LNCAP (cell line): ENCODE measurements around the gene TP73.

Source experiments
- TF ChIP-seq, protein P1 (sequence below): fragments of 450-650 bp; IDR thresholded peaks from 2 replicates; pipeline ENCODE4 v1.5.1; 2017; ENCODE audit warnings: mild to moderate bottlenecking

Gene TP73

DNA sequence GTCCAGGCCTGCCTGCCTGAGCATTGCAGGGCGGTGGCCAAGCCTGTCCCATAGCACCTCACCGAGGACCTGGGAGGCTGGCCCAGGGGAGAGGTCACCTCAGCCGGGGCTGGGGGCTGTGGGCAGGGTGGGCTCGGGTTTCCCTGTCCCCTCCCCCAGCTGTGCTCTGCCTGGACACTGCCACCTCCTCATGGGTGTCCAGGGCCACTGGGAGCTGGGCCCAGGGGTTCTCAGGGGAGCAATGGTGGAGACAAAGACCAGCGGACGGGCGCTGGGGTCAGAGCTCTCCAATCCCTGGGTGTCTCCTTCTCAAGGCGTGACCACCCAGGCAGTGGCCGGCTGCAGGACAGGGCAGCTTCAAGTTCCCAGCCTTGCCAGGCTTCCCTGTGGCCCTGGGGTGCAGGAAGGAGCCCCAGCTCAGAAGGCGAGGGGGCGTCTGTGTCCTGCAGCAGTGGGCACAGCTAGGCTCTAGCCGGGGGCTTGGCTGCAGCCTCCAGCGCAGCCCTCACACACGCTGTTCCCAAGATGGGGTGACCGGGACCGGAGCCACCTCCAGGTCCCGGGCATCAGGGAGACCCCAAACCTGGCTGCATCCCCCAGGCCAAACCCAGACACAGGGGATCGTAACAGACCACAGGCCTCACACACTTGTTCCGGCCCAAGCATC, 29.0 kb downstream of the TP73 start:
- TF ChIP-seq, protein P1, sequence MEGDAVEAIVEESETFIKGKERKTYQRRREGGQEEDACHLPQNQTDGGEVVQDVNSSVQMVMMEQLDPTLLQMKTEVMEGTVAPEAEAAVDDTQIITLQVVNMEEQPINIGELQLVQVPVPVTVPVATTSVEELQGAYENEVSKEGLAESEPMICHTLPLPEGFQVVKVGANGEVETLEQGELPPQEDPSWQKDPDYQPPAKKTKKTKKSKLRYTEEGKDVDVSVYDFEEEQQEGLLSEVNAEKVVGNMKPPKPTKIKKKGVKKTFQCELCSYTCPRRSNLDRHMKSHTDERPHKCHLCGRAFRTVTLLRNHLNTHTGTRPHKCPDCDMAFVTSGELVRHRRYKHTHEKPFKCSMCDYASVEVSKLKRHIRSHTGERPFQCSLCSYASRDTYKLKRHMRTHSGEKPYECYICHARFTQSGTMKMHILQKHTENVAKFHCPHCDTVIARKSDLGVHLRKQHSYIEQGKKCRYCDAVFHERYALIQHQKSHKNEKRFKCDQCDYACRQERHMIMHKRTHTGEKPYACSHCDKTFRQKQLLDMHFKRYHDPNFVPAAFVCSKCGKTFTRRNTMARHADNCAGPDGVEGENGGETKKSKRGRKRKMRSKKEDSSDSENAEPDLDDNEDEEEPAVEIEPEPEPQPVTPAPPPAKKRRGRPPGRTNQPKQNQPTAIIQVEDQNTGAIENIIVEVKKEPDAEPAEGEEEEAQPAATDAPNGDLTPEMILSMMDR = no peak

DNA sequence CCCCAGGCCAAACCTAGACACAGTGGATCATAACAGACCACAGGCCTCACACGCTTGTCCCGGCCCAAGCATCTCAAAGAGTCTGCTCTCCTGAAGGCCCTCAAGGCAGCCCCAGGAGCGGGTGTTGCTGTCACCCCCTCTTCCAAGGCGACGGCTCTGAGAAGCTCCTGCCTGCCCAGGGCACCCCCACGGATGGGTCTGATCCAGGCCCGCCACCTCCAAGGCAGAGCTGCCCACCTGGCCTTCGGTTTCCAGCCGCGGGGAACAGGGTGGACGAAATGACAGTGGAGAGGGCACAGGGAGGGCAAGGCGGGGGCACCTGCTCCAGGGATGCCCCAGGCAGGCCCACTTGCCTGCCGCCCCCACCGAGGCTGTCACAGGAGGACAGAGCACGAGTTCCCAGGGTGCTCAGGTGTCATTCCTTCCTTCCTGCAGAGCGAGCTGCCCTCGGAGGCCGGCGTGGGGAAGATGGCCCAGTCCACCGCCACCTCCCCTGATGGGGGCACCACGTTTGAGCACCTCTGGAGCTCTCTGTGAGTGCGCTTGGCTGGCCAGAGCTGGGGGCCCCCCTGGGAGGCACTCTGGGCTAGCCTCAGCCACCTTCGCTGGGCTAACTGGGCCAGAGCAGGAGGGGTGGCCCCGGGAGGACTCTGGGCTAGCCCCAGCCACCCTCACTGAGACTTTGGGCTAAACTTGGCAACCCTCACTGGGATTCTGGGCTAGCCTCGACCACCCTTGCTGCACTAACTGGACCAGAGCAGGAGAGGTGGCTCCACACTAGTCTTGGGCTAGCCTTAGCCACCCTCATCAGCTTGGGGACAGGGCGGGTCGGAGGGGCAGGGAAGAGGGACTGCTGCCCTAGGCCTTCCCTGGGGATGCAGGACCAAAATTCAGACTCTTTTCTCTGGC, 29.8 kb downstream of the TP73 start:
- TF ChIP-seq, protein P1 = no peak

DNA sequence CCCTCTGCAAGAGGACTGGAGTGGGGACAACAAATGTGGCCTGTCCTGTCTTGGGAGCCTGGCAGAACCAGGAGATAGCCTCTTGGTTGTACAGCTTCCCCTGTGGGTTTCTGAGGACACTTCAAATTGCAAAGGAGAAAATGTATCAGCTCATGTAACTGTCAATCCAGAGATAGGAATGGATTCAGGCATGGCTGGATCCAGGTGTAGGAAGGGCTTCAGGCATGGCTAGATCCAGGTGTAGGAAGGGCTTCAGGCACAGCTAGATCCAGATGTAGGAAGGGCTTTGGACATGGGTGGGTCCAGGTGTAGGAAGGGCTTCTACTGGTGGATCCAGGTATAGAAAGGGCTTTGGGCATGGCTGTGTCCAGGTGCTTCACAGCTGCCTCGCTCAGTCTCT, 30.9 kb downstream of the TP73 start:
- TF ChIP-seq, protein P1 = no peak

DNA sequence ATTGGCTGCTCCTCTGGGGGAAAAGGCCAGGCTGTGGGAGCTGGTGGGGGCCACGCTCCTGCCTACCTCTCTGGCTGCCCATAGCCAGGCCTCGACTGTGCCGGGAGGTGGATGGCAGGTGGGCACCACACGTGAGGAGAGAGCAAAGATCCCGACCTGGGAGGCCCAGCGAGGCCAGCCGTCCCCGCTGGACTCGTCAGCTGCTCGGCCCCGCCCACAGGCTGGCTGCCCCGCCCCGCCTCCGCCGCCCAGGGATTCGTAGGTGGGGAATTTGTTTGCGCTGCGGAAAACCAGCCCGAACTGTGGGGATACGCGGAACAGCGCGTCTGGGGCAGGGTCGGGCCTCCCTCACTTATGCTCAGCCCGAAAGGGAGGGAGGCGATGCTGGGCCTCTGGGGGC, 31.7 kb downstream of the TP73 start:
- TF ChIP-seq, protein P1 = no peak

DNA sequence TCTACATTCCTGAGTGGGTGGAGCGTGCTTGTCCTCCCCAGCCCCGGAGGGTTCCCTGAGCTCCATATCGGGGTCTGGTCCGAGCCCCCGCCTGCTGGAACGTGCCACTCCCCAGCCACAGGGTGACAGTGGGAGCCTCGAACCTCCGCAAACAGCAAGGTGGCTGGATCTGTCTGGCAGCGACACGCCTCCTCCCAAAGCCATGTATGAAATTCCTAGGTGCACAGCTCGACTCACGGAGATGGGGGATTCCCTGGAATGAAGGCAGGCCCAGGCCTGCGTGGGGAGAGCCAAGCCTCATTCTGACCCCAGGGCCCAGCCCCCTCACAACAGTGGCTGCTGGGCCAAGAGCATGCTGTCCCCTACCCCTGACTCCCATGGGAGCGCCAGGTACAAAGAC, 32.9 kb downstream of the TP73 start:
- TF ChIP-seq, protein P1 = no peak

DNA sequence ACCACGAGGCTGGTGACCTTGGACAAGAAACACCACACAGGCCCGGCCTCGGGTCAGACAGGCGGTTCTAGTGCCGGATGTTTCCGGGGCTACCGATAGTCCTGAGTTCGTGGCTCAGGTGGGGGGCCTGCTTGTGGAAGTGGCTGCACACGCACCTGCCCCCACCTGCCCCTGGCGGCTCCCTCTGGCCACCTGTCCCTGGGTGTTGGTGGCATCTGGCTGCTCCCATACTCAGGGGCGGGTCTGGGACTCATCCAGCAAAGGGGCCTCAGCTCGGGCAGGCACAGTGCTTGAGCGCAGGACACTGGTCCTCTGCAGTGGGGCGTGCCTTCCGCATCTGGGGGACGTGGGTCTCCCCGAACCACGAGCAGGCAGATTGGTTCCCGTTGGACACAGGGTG, 33.6 kb downstream of the TP73 start:
- TF ChIP-seq, protein P1 = no peak

DNA sequence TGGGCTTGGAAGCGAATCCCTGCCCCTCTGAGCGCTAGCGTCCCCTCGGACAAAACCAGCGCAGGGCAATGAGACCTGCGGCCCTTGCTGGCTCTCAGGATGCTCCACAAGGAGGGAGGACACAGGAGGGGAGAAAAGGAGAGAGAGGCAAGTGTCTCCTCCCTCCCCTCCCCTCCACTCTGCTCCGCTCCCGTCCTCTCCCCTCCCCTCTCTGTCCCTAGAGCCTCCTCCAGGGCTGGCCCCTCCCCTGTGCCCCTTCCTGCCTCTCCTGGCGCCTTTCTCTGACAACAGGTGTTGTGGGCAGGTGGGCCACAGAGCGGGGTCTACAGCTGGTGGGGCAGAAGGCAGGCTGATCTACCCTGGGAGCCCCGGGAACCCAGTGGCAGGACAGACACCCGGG, 35.2 kb downstream of the TP73 start:
- TF ChIP-seq, protein P1 = no peak
